ENCODE data around the gene SMAD4.

SMAD4 gene

GRCh38 chr18:51044928-51045585, 15.0 kb downstream of the SMAD4 start:
- H3K27me3 ChIP-seq (ENCODE audit: control insufficient read depth, insufficient read depth, low read length), result no peaks in the 10 kb centered on the region
- no peak overlapping the region for H3K9ac ChIP-seq (ENCODE audit: low read length)
- H3K27ac ChIP-seq (ENCODE audit: low read depth, low read length), result no peak overlapping the region
- H3K9me3 ChIP-seq (ENCODE audit: control insufficient read depth, insufficient read depth, low read depth, low read length), result peaks cover 7% of the 10 kb centered on the region; the same call in 1 of the 2 replicates
- H3K4me3 ChIP-seq (ENCODE audit: low read depth, low read length), result no peak overlapping the region
- H3K36me3 ChIP-seq (ENCODE audit: control insufficient read depth, insufficient read depth, low read length), result peaks cover 20% of the 10 kb centered on the region
- H3K4me1 ChIP-seq (ENCODE audit: control insufficient read depth, insufficient read depth, low read length), result peaks cover 36% of the 10 kb centered on the region

- no peak overlapping the region for H3K9ac ChIP-seq (ENCODE audit: low read length)
- no peaks in the 10 kb centered on the region for H3K27me3 ChIP-seq (ENCODE audit: control insufficient read depth, insufficient read depth, low read length)
- no peak overlapping the region for H3K4me3 ChIP-seq (ENCODE audit: low read depth, low read length)
- peaks cover 35% of the 10 kb centered on the region for H3K4me1 ChIP-seq (ENCODE audit: control insufficient read depth, insufficient read depth, low read length)
- peak overlapping the region; percentile 66; the same call in 1 of the 2 replicates for H3K27ac ChIP-seq (ENCODE audit: low read depth, low read length)
- no peaks in the 10 kb centered on the region for H3K9me3 ChIP-seq (ENCODE audit: control insufficient read depth, insufficient read depth, low read depth, low read length)
- H3K36me3 ChIP-seq (ENCODE audit: control insufficient read depth, insufficient read depth, low read length), result peaks cover 28% of the 10 kb centered on the region
These were observed 18.2 kb downstream of the SMAD4 start for GRCh38 chr18:51048190-51048589.

- Histone ChIP-seq H3K36me3 (ENCODE audit: control insufficient read depth, insufficient read depth, low read length) (peaks cover 36% of the 10 kb centered on the region), H3K9me3 (ENCODE audit: control insufficient read depth, insufficient read depth, low read depth, low read length) (no peaks in the 10 kb centered on the region), H3K9ac (ENCODE audit: low read length) (no peak overlapping the region), H3K4me3 (ENCODE audit: low read depth, low read length) (no peak overlapping the region), H3K27me3 (ENCODE audit: control insufficient read depth, insufficient read depth, low read length) (no peaks in the 10 kb centered on the region), H3K4me1 (ENCODE audit: control insufficient read depth, insufficient read depth, low read length) (peaks cover 35% of the 10 kb centered on the region), H3K27ac (ENCODE audit: low read depth, low read length) (peak overlapping the region; percentile 43; the same call in 1 of the 2 replicates)
These were observed 19.1 kb downstream of the SMAD4 start for GRCh38 chr18:51049137-51049536.

- H3K27me3 ChIP-seq (ENCODE audit: control insufficient read depth, insufficient read depth, low read length), result no peaks in the 10 kb centered on the region
- no peak overlapping the region for H3K27ac ChIP-seq (ENCODE audit: low read depth, low read length)
- H3K9me3 ChIP-seq (ENCODE audit: control insufficient read depth, insufficient read depth, low read depth, low read length), result no peaks in the 10 kb centered on the region
- H3K4me1 ChIP-seq (ENCODE audit: control insufficient read depth, insufficient read depth, low read length), result peaks cover 15% of the 10 kb centered on the region; the same call in 1 of the 2 replicates
- peaks cover 52% of the 10 kb centered on the region for H3K36me3 ChIP-seq (ENCODE audit: control insufficient read depth, insufficient read depth, low read length)
- H3K4me3 ChIP-seq (ENCODE audit: low read depth, low read length), result no peak overlapping the region
- no peak overlapping the region for H3K9ac ChIP-seq (ENCODE audit: low read length)
These were observed 21.2 kb downstream of the SMAD4 start for GRCh38 chr18:51051105-51051712.

- Histone ChIP-seq H3K27me3 (ENCODE audit: control insufficient read depth, insufficient read depth, low read length) (no peaks in the 10 kb centered on the region), H3K36me3 (ENCODE audit: control insufficient read depth, insufficient read depth, low read length) (peaks cover 57% of the 10 kb centered on the region), H3K27ac (ENCODE audit: low read depth, low read length) (no peak overlapping the region), H3K9ac (ENCODE audit: low read length) (no peak overlapping the region), H3K4me3 (ENCODE audit: low read depth, low read length) (no peak overlapping the region), H3K4me1 (ENCODE audit: control insufficient read depth, insufficient read depth, low read length) (peaks cover 10% of the 10 kb centered on the region; the same call in 1 of the 2 replicates), H3K9me3 (ENCODE audit: control insufficient read depth, insufficient read depth, low read depth, low read length) (no peaks in the 10 kb centered on the region)
These were observed 23.8 kb downstream of the SMAD4 start for GRCh38 chr18:51053814-51054213.

- Histone ChIP-seq H3K9me3 (ENCODE audit: control insufficient read depth, insufficient read depth, low read depth, low read length) (no peaks in the 10 kb centered on the region), H3K4me1 (ENCODE audit: control insufficient read depth, insufficient read depth, low read length) (peaks cover 7% of the 10 kb centered on the region; the same call in 1 of the 2 replicates), H3K27ac (ENCODE audit: low read depth, low read length) (no peak overlapping the region), H3K36me3 (ENCODE audit: control insufficient read depth, insufficient read depth, low read length) (peaks cover 64% of the 10 kb centered on the region), H3K9ac (ENCODE audit: low read length) (no peak overlapping the region), H3K27me3 (ENCODE audit: control insufficient read depth, insufficient read depth, low read length) (no peaks in the 10 kb centered on the region), H3K4me3 (ENCODE audit: low read depth, low read length) (no peak overlapping the region)
These were observed 24.8 kb downstream of the SMAD4 start for GRCh38 chr18:51054764-51055163.

GRCh38 chr18:51059969-51060368, 30.0 kb downstream of the SMAD4 start:
- peaks cover 78% of the 10 kb centered on the region for H3K36me3 ChIP-seq (ENCODE audit: control insufficient read depth, insufficient read depth, low read length)

GRCh38 chr18:51064256-51064655, 34.2 kb downstream of the SMAD4 start:
- H3K9ac ChIP-seq (ENCODE audit: low read length), result no peak overlapping the region
- H3K4me1 ChIP-seq (ENCODE audit: control insufficient read depth, insufficient read depth, low read length), result no peaks in the 10 kb centered on the region
- H3K4me3 ChIP-seq (ENCODE audit: low read depth, low read length), result no peak overlapping the region
- no peaks in the 10 kb centered on the region for H3K9me3 ChIP-seq (ENCODE audit: control insufficient read depth, insufficient read depth, low read depth, low read length)
- H3K27ac ChIP-seq (ENCODE audit: low read depth, low read length), result no peak overlapping the region
- H3K27me3 ChIP-seq (ENCODE audit: control insufficient read depth, insufficient read depth, low read length), result no peaks in the 10 kb centered on the region
- peaks cover 80% of the 10 kb centered on the region for H3K36me3 ChIP-seq (ENCODE audit: control insufficient read depth, insufficient read depth, low read length)

More at GRCh38 chr18:51059969-51060368, 30.0 kb downstream of the SMAD4 start:
- no peak overlapping the region for H3K4me3 ChIP-seq (ENCODE audit: low read depth, low read length)
- H3K27me3 ChIP-seq (ENCODE audit: control insufficient read depth, insufficient read depth, low read length), result no peaks in the 10 kb centered on the region
- no peaks in the 10 kb centered on the region for H3K9me3 ChIP-seq (ENCODE audit: control insufficient read depth, insufficient read depth, low read depth, low read length)
- H3K27ac ChIP-seq (ENCODE audit: low read depth, low read length), result no peak overlapping the region
- no peaks in the 10 kb centered on the region for H3K4me1 ChIP-seq (ENCODE audit: control insufficient read depth, insufficient read depth, low read length)
- no peak overlapping the region for H3K9ac ChIP-seq (ENCODE audit: low read length)

- Histone ChIP-seq H3K4me3 (ENCODE audit: low read depth, low read length) (no peak overlapping the region), H3K36me3 (ENCODE audit: control insufficient read depth, insufficient read depth, low read length) (peaks cover 79% of the 10 kb centered on the region), H3K9ac (ENCODE audit: low read length) (no peak overlapping the region), H3K27ac (ENCODE audit: low read depth, low read length) (no peak overlapping the region), H3K27me3 (ENCODE audit: control insufficient read depth, insufficient read depth, low read length) (no peaks in the 10 kb centered on the region), H3K9me3 (ENCODE audit: control insufficient read depth, insufficient read depth, low read depth, low read length) (no peaks in the 10 kb centered on the region), H3K4me1 (ENCODE audit: control insufficient read depth, insufficient read depth, low read length) (no peaks in the 10 kb centered on the region)
These were observed 36.3 kb downstream of the SMAD4 start for GRCh38 chr18:51066273-51066672.

- Histone ChIP-seq H3K36me3 (ENCODE audit: control insufficient read depth, insufficient read depth, low read length) (peaks cover 80% of the 10 kb centered on the region), H3K9ac (ENCODE audit: low read length) (no peak overlapping the region), H3K27me3 (ENCODE audit: control insufficient read depth, insufficient read depth, low read length) (no peaks in the 10 kb centered on the region), H3K4me1 (ENCODE audit: control insufficient read depth, insufficient read depth, low read length) (no peaks in the 10 kb centered on the region), H3K4me3 (ENCODE audit: low read depth, low read length) (no peak overlapping the region), H3K27ac (ENCODE audit: low read depth, low read length) (no peak overlapping the region), H3K9me3 (ENCODE audit: control insufficient read depth, insufficient read depth, low read depth, low read length) (no peaks in the 10 kb centered on the region)
These were observed 38.1 kb downstream of the SMAD4 start for GRCh38 chr18:51068105-51068504.

GRCh38 chr18:51069885-51070284, 39.9 kb downstream of the SMAD4 start:
- H3K27me3 ChIP-seq (ENCODE audit: control insufficient read depth, insufficient read depth, low read length), result no peaks in the 10 kb centered on the region
- peaks cover 77% of the 10 kb centered on the region for H3K36me3 ChIP-seq (ENCODE audit: control insufficient read depth, insufficient read depth, low read length)
- no peaks in the 10 kb centered on the region for H3K4me1 ChIP-seq (ENCODE audit: control insufficient read depth, insufficient read depth, low read length)
- H3K27ac ChIP-seq (ENCODE audit: low read depth, low read length), result no peak overlapping the region
- H3K4me3 ChIP-seq (ENCODE audit: low read depth, low read length), result no peak overlapping the region
- H3K9me3 ChIP-seq (ENCODE audit: control insufficient read depth, insufficient read depth, low read depth, low read length), result no peaks in the 10 kb centered on the region
- no peak overlapping the region for H3K9ac ChIP-seq (ENCODE audit: low read length)

Data from HUES6 (cell line).